Fibroblast of skin of back (primary cell): Measurements from ENCODE around the gene VPS13C.
"Not testable (repeated sequence)": the region's sequence is repeated elsewhere in the genome, so short reads cannot be mapped to it uniquely, and the experiment has no call there.

ENCODE experiments used
- DNase-seq: peaks from one replicate; pipeline ENCODE4 v3.0.0-alpha.2; 2013

The VPS13C gene

DNA sequence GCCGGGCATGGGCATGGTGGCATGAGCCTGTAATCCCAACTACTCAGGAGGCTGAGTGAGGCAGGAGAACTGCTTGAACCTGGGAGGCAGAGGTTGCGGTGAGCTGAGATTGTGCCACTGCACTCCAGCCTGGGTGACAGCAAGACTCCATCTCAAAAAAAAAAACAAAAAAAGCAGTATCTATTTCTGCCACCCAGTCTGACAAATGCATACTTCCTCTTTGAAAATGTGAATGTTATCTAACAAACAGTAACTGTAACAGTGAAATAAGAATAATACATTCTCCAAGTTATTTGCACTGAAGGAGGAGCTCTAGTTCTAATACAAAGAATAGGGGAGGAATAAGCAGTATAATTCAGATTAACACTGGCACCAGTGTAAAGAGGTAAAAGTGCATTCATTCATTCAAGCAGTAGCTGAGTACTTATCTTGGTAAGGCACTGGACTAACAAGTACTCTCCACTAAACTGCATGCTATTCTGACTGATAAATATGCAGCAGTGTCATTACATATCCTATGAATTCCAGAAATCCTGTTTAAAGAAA, 12.9 kb downstream of the VPS13C start:
- DNase-seq: no peak

DNA sequence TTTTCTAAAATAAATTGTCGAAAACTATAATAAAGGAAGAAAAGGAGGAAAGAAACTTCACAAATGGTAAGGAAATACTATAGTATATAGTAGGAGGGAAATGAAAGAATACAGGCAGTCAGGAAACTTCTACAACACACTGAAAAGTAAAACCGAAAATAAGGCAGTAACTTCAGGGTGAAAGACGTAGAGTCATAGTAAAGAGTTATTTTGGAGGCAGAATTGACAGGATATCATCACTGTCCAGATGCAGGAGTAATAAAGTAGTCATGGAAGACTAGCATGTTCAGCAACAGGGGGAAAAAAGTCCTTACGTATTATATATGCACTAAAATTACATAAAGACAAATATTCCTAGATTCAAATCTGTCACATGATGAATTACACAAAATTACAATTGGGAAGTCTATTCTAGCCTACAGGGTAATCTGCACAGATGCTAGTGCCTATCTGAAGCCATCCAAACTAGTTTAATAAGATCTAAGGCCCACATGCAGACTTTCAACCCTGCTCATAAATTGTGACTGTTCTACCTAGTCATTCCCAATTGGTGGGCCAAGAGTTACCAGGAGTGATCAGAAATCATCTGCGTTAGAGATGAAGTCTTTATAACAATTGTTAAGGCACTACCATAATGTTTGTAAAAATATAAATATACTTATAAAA, 14.0 kb downstream of the VPS13C start:
- DNase-seq: no peak

DNA sequence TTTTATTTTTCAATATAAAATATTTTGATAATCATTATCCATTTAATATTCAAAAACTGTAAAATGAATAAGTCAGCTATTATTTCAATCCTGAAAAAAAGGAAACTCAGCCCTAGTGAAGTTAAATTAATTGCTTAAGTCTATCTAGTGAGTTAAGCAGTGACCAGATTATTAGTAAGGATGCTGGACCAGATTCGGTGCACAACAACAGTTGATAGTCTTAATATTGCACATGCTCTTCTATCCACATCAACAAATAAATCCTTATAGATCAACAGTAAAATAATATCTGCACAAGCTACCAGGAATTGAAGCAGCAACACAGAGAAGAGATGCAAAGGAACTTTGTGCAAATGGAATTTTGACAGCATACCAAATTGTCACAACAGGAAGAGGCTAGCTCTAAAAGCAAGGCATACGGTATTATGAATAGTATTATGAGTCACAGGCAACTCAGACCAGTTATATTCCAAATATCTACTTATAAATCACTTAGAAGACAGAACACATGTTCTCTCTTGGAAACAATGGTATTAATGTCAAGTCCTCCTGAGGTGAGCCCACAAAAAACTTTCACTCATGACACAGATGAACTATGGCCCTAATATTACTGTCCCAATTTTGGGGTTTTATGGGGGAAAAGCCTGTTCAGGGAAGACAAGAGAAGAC, 24.9 kb downstream of the VPS13C start:
- peak; percentile 82 for DNase-seq

DNA sequence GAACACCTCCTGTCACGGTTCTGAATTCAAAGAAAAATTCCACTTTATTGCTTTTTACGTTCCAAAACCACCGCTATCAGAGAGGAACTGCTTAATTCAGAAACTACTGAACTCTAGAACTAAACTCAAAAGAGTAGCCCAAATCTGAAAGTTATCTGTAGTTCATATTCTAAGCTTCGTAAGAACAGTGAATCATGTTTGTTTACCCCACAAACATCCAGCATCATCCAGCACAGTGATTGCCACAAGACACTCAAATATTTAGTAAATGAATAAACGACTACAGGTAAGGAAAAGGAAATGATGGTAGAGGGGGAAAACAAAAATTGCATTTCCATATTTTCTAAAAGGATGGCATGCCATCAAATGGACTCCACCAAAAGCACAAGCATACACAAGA, 32.3 kb downstream of the VPS13C start:
- DNase-seq: no peak

DNA sequence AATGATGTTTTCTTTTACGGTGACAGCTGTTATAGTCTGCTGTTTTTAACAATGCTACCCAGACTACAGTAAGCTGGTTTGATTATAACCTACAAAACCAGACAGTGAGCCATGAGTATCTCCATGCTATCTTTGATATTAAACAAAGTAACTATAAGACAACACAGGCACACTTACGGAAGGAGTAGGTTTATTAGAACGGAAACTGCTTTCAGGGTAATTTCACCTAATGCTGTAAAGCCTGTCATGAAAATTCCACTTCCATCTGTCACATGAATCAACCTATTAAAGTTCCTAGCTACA, 33.0 kb downstream of the VPS13C start:
- DNase-seq: no peak

DNA sequence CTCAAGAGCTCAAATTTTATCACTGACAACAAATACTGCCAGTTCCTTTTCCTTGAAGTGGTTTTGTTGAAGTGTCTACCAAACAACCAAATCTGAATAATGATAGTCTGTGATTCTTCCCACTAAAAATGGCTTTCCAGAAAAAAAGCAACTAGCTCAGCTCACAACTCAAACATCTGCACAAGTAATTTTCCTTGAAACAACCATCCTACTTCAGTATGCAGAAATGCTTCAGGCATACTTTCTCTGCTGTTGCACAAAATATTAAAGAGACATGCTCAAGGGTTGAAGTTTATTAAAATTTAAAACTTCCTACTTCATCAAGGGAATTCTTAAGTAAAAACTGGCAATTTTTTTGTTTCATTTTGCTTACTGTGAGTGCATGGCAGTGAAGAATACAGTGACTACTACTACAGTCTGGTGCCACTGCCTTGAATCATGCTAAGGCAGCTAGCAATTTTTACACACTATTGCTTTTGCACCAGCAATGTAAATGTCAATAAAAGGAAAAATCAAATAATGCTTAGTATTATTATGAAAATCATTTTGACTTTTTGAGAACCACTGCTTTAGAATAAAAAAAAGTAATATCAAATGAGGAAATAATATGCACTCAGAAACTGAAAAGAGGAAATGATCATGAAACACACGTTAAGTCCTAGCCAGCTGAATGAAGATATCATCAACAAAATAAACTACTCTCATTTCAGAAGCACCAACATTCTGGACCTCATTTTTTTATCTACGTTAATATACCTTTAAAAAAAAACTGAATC, 33.6 kb downstream of the VPS13C start:
- no peak for DNase-seq

DNA sequence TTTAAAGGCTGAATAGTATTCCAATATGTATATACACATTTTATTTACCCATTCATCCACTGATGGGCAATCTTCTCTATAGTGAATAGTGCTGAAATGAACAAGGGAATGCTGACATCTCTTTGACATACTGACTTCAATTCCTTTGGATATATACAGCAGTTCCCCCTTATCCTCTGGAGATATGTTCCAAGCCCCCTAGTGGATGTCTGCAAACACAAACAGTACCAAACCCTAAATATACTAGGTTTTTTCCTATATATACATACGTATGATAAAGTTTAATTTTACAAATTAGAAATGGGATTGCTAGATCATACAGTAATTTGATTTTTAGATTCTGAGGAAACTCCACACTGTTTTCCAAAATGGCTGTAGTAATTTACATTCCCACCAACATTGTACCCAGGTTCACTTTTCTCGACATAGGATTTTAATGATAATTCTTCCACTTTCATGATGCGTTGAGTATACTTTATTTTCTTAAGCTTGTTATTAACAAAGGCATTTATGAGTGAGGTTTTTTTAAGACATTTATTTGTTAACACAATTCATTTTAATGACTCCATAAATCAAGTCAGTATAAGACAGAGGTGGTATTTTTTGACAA, 38.2 kb downstream of the VPS13C start:
- DNase-seq: no peak

DNA sequence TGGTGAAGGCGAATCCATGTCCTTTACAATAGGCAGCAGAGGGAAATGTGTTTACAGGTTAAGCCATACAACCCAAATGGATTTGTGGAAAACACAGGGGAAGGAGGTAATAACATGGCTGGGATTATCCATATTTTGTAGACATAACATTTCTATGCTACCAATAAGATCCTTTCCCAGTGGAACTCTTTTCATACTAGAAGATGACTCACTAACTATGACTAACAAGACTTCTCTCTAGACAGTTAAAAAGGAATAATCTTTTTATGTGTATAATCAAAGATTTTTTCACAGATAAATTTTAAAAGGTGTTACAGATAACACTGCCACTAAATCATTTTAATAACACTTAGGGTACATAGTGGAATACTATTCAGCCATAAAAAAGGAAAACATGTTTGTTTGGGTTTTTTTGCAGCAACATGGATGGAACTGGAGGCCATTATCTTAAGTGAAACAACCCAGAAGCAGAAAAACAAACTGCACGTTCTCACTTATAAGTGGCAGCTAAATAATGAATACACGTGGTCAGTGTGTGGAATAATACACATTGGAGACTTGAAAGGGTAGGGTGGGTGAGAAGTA, 39.6 kb downstream of the VPS13C start:
- peak; percentile 56 for DNase-seq

DNA sequence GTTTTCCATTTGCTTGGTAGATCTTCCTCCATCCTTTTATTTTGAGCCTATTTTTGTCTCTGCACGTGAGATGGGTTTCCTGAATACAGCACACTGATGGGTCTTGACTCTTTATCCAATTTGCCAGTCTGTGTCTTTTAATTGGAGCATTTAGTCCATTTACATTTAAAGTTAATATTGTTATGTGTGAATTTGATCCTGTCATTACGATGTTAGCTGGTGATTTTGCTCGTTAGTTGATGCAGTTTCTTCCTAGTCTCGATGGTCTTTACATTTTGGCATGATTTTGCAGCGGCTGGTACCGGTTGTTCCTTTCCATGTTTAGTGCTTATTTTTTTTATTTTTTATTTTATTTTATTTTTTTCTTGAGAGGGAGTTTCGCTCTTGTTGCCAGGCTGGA, 54.9 kb downstream of the VPS13C start:
- DNase-seq: not testable (repeated sequence)

DNA sequence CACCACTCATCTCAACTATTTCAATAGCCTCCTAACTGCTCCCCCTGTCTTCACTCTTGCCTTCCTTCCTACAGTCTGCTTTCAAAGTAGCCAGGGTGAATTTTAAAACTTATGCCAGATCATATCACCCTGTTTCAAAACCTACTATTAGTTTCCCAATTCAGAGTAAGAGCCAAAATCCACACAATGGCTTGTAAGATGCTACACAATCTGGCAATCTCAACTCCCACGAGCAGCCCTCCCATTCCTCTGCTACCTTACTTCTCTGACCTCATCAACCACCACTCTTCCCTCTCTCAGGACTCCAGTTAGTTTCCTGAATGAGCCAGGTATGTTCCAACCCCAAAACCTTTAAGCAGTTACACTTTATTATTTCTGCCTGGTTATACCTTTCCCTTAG, 62.5 kb downstream of the VPS13C start:
- no peak for DNase-seq

DNA sequence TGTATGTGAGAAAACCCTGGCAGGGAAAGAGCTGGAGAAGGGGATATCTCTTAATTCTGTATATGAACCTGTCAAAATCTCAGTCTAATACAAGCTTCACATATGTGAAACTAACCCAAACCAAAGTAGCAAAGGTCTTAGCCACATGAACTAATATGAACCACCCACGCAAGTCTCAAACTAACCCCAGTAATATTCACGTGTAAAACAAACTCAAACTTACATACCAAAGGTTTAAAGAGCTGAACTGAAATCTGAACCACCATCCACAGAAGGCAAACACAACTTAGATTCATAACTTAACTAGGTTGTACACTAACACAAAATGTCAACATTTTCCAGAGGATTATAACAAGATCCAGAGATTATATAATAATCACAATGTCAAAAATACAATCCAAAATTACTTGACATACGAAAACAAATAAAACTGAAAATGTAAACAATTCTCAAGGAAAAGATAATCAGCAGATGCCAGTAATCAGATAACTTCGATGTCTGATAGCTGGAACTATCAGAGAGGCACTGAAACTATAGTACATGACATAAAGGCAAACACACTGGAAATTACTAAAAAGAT, 64.1 kb downstream of the VPS13C start:
- no peak for DNase-seq

DNA sequence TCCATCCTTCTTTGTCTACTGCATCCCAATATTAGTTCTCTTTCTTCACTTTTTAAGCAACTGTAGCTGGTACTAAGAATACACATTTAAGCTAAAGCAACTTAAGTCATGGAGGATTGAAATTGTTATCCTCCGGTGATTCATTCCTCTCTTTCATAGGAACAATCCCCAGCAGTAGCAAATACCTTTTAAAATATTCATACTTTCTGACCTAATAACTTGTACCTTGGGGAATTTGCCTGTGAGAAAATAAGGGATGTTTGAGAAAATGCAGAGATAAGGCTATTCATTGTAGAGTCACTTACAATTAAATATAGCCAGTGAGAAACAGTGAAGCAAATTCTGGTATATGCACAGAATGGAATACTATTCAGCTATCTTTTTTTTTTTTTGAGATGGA, 66.0 kb downstream of the VPS13C start:
- peak; percentile 94 for DNase-seq

DNA sequence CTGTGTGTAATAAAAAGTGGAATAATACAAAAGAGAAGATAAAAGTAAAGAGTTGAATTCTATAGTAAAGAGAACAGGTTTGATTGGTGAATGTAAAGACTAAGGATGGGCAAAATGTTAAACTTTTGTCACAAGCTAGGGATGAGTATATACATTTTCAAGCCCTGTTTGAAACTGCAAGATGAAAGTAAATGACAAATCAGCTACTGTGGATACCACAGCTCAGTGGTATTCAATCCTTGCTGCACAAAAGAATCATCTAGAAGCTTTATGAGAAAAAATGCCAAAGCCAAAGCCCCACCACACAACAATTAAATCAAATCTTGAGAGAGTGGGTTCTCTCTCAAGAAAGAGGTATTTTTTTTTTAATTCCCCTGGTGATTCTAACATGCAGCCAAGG, 67.7 kb downstream of the VPS13C start:
- peak; percentile 5 for DNase-seq

DNA sequence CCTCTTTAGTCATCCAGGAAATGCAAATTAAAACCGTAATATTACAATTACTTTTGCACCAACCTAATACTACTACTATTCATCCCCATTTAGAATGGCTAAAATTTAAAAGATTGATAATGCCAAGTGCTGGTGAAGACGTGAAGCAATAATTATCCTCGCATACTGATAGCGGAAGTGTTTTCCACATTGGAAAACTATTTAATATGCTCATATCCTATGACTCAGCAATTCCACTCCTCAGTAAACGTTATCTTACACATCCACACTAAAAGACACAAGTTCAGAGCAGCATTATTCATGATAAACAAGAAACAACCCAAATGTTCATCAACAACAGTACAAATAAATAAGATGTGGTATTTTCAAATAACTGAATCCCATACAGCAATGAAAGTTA, 70.6 kb downstream of the VPS13C start:
- DNase-seq: peak; percentile 6

DNA sequence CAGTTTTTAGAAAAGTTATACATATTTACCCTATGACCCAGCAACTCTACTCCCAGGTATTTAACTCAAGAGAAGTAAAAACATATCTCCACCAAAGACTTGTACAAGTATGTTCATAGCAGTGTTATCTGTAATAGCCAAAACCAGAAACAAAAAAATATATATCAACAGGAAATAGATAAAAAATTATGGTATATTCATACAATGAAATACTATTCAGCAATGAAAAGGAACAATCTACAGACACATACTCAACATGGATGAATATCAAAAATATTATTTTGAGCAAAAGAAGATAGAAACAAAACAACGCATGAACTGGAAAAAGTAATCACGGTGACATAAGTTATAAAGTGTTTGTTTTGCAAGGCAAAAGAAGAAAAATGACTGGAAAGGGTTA, 72.4 kb downstream of the VPS13C start:
- no peak for DNase-seq

DNA sequence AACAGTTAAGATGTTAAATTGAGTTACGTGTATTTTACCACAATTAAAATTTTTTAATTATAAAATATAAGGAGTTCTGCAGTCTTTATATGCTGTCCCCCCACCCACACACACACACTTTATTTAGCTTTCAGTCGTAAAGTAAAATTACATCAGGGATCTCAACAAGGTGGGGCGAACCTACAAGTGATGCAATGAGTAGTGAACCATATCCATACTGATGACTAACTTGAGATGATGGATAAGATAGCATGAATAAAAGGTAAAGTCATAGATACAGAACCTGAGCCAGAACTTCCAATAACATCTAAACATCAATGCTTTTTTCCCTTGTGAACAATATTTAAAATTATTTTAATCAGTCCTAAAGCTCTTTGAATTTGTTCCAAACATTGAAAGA, 77.2 kb downstream of the VPS13C start:
- no peak for DNase-seq

DNA sequence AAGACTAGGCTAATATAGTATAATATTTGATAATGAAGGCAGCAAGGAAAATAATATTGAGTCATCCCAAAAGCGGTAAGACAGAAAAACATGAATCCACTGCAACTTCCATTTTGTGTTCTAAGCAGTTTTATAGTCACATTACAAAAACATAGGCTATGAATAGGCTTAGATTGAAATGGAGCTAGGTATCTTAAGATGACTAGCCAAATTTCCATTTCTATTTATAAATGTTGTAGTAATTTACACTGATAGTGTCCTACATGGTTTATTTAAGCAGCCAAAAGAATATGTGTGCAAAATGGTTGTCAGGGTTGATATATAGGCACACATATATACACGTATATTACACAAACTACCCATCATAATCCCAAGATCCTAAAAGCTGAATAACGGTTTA, 82.0 kb downstream of the VPS13C start:
- DNase-seq: no peak

DNA sequence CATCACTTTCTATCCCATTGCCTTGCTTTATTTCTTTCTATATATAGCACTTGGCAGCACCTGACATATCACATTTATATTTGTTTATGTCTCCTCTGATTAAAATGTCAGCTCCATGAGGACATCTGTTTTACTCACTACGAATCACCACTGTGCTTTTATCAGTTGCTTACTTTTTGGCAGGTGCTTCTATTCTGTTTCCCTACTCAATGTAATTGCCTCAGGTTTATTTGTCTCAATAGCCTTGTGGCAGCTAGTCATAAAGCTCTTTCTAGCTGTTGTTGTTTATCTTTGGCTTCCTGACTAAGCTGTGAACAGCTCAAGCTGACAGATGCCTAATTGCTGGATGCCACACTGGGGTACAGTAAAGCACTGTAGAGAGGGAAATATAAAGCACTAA, 85.5 kb downstream of the VPS13C start:
- DNase-seq: no peak

DNA sequence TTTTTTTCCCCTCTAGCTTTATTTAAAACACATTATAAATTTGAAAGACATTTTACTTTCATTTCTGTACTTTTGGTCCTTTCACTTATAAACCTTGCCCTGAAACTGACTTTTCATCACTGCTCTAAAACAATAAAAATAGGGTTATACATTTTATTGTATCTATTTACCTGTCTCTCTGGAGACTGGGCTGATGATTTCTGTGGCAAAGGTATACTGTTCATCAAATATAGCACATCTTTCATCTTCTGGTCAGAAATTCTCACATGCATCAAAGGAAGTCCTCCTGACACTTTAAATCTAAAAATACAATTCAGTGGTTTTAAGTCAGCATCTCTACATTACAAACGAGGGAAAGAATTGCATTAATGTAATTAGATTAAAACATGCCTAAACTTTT, 86.1 kb downstream of the VPS13C start:
- no peak for DNase-seq

DNA sequence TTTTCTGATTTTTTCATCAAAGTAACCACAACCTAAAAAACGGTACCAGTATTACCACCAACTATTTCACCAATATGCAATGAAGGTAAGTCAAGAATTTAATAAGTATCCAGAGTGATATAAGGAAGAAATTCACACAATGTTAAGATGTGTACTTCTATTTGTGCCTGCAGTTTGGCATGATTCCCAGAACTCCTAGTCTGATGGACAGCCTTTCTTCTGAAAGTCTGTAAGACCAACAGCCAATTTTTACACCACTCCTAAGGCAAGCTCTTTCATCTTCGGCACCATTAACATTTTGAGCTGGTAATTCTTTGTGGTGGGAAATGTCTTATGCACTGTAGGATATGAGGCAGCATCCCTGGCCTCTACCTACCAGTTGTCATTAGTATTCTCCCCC, 108.3 kb downstream of the VPS13C start:
- DNase-seq: peak; percentile 11

DNA sequence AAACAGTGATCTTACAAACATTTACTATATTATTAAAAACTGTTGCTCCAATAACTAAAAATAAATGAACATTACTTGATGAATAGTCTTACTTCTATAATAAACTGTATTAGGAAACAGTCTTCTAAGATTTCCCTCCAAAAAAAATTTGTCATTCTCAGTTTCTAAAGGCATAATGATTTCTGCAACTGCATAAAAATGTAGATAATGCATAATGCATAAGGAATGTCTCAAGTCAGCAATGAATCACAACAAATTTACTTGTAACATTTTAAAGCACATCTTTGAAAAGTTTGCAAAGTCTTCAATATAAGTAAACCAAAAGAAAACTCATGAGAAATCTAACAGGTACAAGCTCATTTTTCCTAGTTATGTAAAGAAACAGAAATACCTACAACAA, 113.5 kb downstream of the VPS13C start:
- peak; percentile 52 for DNase-seq

DNA sequence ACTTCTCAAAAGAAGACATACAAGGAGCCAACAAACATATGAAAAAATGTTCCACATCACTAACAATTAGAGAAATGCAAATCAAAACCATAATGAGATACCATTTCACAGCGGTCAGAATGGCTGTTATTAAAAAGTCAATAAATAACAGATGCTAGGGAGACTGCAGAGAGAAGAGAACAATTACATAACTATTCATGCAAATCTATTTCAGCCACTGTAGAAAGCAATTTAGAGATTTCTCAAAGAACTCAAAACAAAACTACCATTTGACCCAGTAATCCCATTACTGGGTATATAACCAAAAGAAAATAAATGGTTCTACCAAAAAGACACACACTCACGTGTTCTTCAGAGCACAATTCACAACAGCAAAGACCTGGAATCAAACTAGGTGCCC, 116.3 kb downstream of the VPS13C start:
- DNase-seq: no peak

DNA sequence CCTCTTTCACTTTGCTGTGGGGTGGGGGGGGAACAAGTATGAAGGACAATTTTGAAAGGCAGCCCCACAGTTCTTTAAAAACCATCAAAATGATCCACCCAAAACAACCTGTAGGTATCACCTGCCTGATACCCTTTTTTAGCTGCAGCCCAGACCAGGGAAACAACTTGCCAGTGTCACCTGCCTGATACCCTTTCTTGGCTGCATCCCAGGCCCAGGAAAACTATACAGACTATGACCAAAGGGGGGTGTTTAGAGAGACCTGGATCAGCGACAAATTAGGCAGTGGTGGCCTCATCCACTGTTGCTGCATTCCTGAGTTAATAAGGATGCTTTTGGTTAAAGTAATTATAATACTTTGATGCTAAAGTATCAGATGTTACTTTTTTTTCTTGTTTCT, 122.0 kb downstream of the VPS13C start:
- DNase-seq: no peak
